HepG2 (cell line): ENCODE data around the gene OR1J2. TPM values are rescaled to one million over a fixed set of nuclear protein-coding genes. Genes with fewer than 3 reads are reported as not detected.

Source experiments
- ATAC-seq: fragments of 200-7000 bp; cut with Tn5 transposase; 3 replicates; pipeline ENCODE4 v1.9.1; 2020; ENCODE audit warnings: mild to moderate bottlenecking, moderate library complexity
- BruUV-seq: library from RNA; stranded (reverse); fragments of 400-500 nt; replicated peaks from 2 replicates; lab custom pipeline; 2021; lab: Mats Ljungman, UMichigan
- CTCF ChIA-PET: fragments of 300-600 bp; formaldehyde crosslinking; extraction: SDS; loops from one replicate; lab custom pipeline; 2021; ENCODE audit warnings: low total read pairs, inconsistent platforms, low intra/inter-chr PET ratio; lab: Yijun Ruan, JAX
- POLR2A ChIA-PET: fragments of 350-600 bp; sonication (Branson Sonifier 250); formaldehyde crosslinking; loops from one replicate; lab custom pipeline; 2020; ENCODE audit warnings: antibody characterized with exemption, inconsistent platforms; lab: Yijun Ruan, JAX
- DNase-seq: peaks from one replicate; pipeline ENCODE4 v3.0.0-alpha.2; 2015; ENCODE audit warnings: low spot score
- FAIRE-seq: peaks from 3 replicates; lab custom pipeline; 2011; peaks lifted over from hg19 to GRCh38; lab: Jason Lieb, UNC
- H2AFZ ChIP-seq: one replicate; pipeline ENCODE4 v1.6.1; 2011; ENCODE audit warnings: low read length, inconsistent platforms
- H3K27ac ChIP-seq: fragments of 300-600 bp; 3 replicates; pipeline ENCODE4 v1.8.0; 2011; ENCODE audit warnings: mixed run types, mild to moderate bottlenecking, mixed read lengths, low read length, inconsistent platforms; ENCODE audit not compliant: insufficient read depth; ENCODE audit errors: extremely low read length
- H3K27me3 ChIP-seq, 2 experiments: fragments of 200-600 bp in 1 of 2; 2 replicates in 1 of 2; 3 replicates in 1 of 2; pipeline versions ENCODE4 v1.6.0 to v1.8.0; 2011; ENCODE audit warnings: low read length in 2 of 2, mild to moderate bottlenecking in 2 of 2, moderate library complexity in 2 of 2, inconsistent platforms in 1 of 2; ENCODE audit not compliant: insufficient read depth in 2 of 2, control insufficient read depth in 1 of 2
- H3K36me3 ChIP-seq, 2 experiments: fragments of 200-600 bp in 1 of 2; replicated peaks in 1 of 2; 2 replicates in 1 of 2; 3 replicates in 1 of 2; pipeline versions ENCODE4 v1.5.1 to v1.8.0; 2011; ENCODE audit warnings: low read length in 2 of 2, inconsistent platforms in 1 of 2; ENCODE audit not compliant: insufficient read depth in 2 of 2, control insufficient read depth in 1 of 2
- H3K4me1 ChIP-seq: 2 replicates; pipeline ENCODE4 v1.5.1; 2012; ENCODE audit warnings: low read length, inconsistent platforms; ENCODE audit not compliant: insufficient read depth
- H3K4me2 ChIP-seq: 2 replicates; pipeline ENCODE4 v1.6.0; 2011; ENCODE audit warnings: low read depth, low read length, inconsistent platforms
- H3K4me3 ChIP-seq, 3 experiments: fragments of 200-600 bp in 1 of 3; sonication (generic), shearing (Covaris generic) in 1 of 3; replicated peaks in 1 of 3; 2 replicates each; pipeline ENCODE4 v1.5.1; 2011 to 2016; ENCODE audit warnings: low read length in 3 of 3, inconsistent platforms in 2 of 3, low read depth in 2 of 3, mild to moderate bottlenecking in 2 of 3, control low read depth in 1 of 3, mixed read lengths in 1 of 3; ENCODE audit not compliant: insufficient read depth in 1 of 3
- H3K79me2 ChIP-seq: one replicate; pipeline ENCODE4 v1.6.1; 2011; ENCODE audit warnings: low read length, inconsistent platforms; ENCODE audit not compliant: insufficient read depth
- H3K9ac ChIP-seq: 2 replicates; pipeline ENCODE4 v1.6.0; 2011; ENCODE audit warnings: mild to moderate bottlenecking, low read depth, low read length, inconsistent platforms; ENCODE audit not compliant: insufficient read depth
- H3K9me3 ChIP-seq: 2 replicates; pipeline ENCODE4 v1.5.1; 2012; ENCODE audit warnings: mild to moderate bottlenecking, low read length
- H4K20me1 ChIP-seq: 2 replicates; pipeline ENCODE4 v1.6.0; 2011; ENCODE audit warnings: inconsistent platforms, mild to moderate bottlenecking, low read length, moderate library complexity; ENCODE audit not compliant: insufficient read depth
- BATF2 ChIP-seq: sonication (generic); formaldehyde crosslinking; IDR thresholded peaks from 2 replicates; pipeline ENCODE4 v1.8.0; 2022; ENCODE audit warnings: mild to moderate bottlenecking, missing genetic modification reagents, moderate library complexity
- CTCF ChIP-seq: sonication (generic); formaldehyde crosslinking; IDR thresholded peaks from 2 replicates; pipeline ENCODE4 v1.5.0; 2020; ENCODE audit warnings: mild to moderate bottlenecking, missing genetic modification reagents, moderate library complexity
- FLYWCH1 ChIP-seq: sonication (generic); formaldehyde crosslinking; IDR thresholded peaks from 2 replicates; pipeline ENCODE4 v1.8.1; 2023; ENCODE audit warnings: mild to moderate bottlenecking, missing genetic modification reagents
- GATAD1 ChIP-seq: IDR thresholded peaks from 2 replicates; pipeline ENCODE4 v1.6.1; 2016; ENCODE audit warnings: missing genetic modification reagents, missing compliant biosample characterization
- HMG20B ChIP-seq: conservative IDR thresholded peaks from 2 replicates; pipeline ENCODE4 v1.6.1; 2016; ENCODE audit warnings: missing genetic modification reagents, missing compliant biosample characterization
- RAD21 ChIP-seq: fragments of 450-650 bp; formaldehyde crosslinking; IDR thresholded peaks from 2 replicates; pipeline ENCODE4 v1.5.0; 2020; ENCODE audit warnings: mild to moderate bottlenecking
- SMC3 ChIP-seq: IDR thresholded peaks from 2 replicates; pipeline ENCODE4 v1.6.1; 2011; ENCODE audit warnings: low read length, improper control_type of control experiment
- STAG1 ChIP-seq: sonication (generic); formaldehyde crosslinking; IDR thresholded peaks from 2 replicates; pipeline ENCODE4 v1.4.0; 2020; ENCODE audit warnings: missing genetic modification reagents
- ZBTB10 ChIP-seq: sonication (generic); formaldehyde crosslinking; IDR thresholded peaks from 2 replicates; pipeline ENCODE4 v1.4.0; 2020; ENCODE audit warnings: missing genetic modification reagents, borderline replicate concordance
- ZNF17 ChIP-seq: sonication (generic); formaldehyde crosslinking; IDR thresholded peaks from 2 replicates; pipeline ENCODE4 v1.5.0; 2020; ENCODE audit warnings: mild to moderate bottlenecking, missing genetic modification reagents
- ZNF574 ChIP-seq: sonication (generic); formaldehyde crosslinking; IDR thresholded peaks from 2 replicates; pipeline ENCODE4 v1.4.0; 2020; ENCODE audit warnings: missing genetic modification reagents
- ZNF672 ChIP-seq: sonication (generic); formaldehyde crosslinking; IDR thresholded peaks from 2 replicates; pipeline ENCODE4 v1.8.1; 2022; ENCODE audit warnings: missing genetic modification reagents
- ZNF83 ChIP-seq: sonication (generic); formaldehyde crosslinking; IDR thresholded peaks from 2 replicates; pipeline ENCODE4 v1.4.0; 2020; ENCODE audit warnings: missing genetic modification reagents, mild to moderate bottlenecking, borderline replicate concordance
- WGBS: methylation state at CpG from one replicate; pipeline ENCODE4 v1.1.6; 2017; ENCODE audit warnings: low lambda C conversion rate; 5-methylcytosine and 5-hydroxymethylcytosine counted together
- in situ Hi-C: cut with HindIII; loops from 2 replicates; pipeline ENCODE4 v1.10.0; 2017; ENCODE audit warnings: low pct_unique_long_range_greater_than_20kb; ENCODE audit not compliant: extremely low pct_ligation_motif_present
- intact Hi-C: fragments of 100-400 bp; cut with micrococcal nuclease; formaldehyde crosslinking; loops from one replicate; pipeline ENCODE4 v1.10.0; 2022; ENCODE audit not compliant: unreplicated experiment
- polyA plus RNA-seq, 8 experiments: library from polyadenylated mRNA; depleted of rRNA in 3 of 8; stranded (reverse) in 7 of 8; unstranded in 1 of 8; fragments of >200 nt; fragmentation: Illumina TruSeq in 4 of 8; extraction: Trizol in 4 of 8; gene quantifications; 2 replicates each; pipeline versions ENCODE4 v1.2.1 to v1.2.3, GENCODE V29; 2011 to 2016; ENCODE audit warnings: low read depth in 4 of 8, missing spikeins in 1 of 8, mixed read lengths in 1 of 8; ENCODE audit not compliant: insufficient read depth in 1 of 8
- total RNA-seq, 5 experiments: library from RNA; depleted of rRNA; stranded (reverse); fragments of >200 nt; fragmentation: Illumina TruSeq; extraction: Trizol; gene quantifications; 2 replicates each; pipeline ENCODE4 v1.2.3, GENCODE V29; 2016; ENCODE audit warnings: low read depth in 1 of 5

Gene OR1J2
- total and polyA plus RNA-seq, 2 of the 13 experiments (the other 11 are each of a cell fraction or from before 2014, with no cell fraction given), result not detected

GRCh38 chr9:122464633-122465567 is 45.7 kb upstream of the OR1J2 start:
- Histone ChIP-seq H3K4me3 (peak overlapping the region; percentile 64 to 75 (median 66)), H3K9ac (peak overlapping the region; percentile 53), H3K4me1 (no peaks in the 10 kb centered on the region), H3K27me3 (peaks cover 0 to 6% of the 10 kb centered on the region in 2 experiments; a peak in 1 of 5 replicates), H3K79me2 (no peaks in the 10 kb centered on the region), H3K4me2 (peak overlapping the region; percentile 89), H3K9me3 (no peaks in the 10 kb centered on the region), H4K20me1 (no peaks in the 10 kb centered on the region), H3K36me3 (no peaks in the 10 kb centered on the region), H2AFZ (peak overlapping the region; percentile 89), H3K27ac (no peak overlapping the region)
- FAIRE-seq (peak; percentile 69), ATAC-seq (peak; percentile 67), DNase-seq (peak; percentile 60)
- CTCF ChIA-PET, result interaction anchor here (0.8 to 3.9 kb wide), 2 partner anchors 343 to 346 kb away, joined by 3 to 49 read pairs; no protein-coding TSS in a partner anchor
- no TSS peak for BruUV-seq
- 14% methylated on average over 10 of the region's 10 CpGs for WGBS
- POLR2A ChIA-PET, result interaction anchor here (1.1 kb wide), 1 partner anchor 364 kb away, joined by 3 read pairs; the partner anchor contains the start of gene PDCL
- in situ Hi-C loops (loop anchor here (5.0 kb wide), 1 partner anchor 347 kb away; no protein-coding TSS in a partner anchor), intact Hi-C loops (no loop called here)
- TF ChIP-seq GATAD1 (CRISPR knock-in tag) (0 out of 2 replicates have a peak, but pooled peaks have one; percentile 19), FLYWCH1 (no peak), SMC3 (peak; percentile 69; the same call in 1 of the 2 replicates), RAD21 (CRISPR knock-in tag) (peak; percentile 46; the same call in 1 of the 2 replicates), ZNF17 (CRISPR knock-in tag) (no peak), ZNF83 (CRISPR knock-in tag) (no peak), ZNF672 (CRISPR knock-in tag) (no peak), ZNF574 (CRISPR knock-in tag) (peak; percentile 62), BATF2 (no peak), ZBTB10 (CRISPR knock-in tag) (no peak), CTCF (CRISPR knock-in tag) (peak; percentile 80), HMG20B (CRISPR knock-in tag) (no peak), STAG1 (CRISPR knock-in tag) (peak; percentile 76)
